GM12801 (cell line): Measurements from ENCODE around the gene SAFB.

ENCODE experiments used
- CTCF ChIP-seq: IDR thresholded peaks from one replicate; pipeline ENCODE4 v1.5.1; 2011; ENCODE audit warnings: control low read depth; ENCODE audit not compliant: insufficient read length; ENCODE audit errors: extremely low read depth

The SAFB gene

GRCh38 chr19:5711713-5712161 is 88.9 kb downstream of the SAFB start:
- TF ChIP-seq CTCF = no peak

- no peak for TF ChIP-seq CTCF
Measured at GRCh38 chr19:5713228-5713627, 90.3 kb downstream of the SAFB start.

GRCh38 chr19:5714816-5715215 is 91.9 kb downstream of the SAFB start:
- no peak for TF ChIP-seq CTCF

GRCh38 chr19:5717215-5717935 is 94.5 kb downstream of the SAFB start:
- TF ChIP-seq CTCF = no peak
